CD14-positive monocyte (primary cell): ENCODE data around the gene C4orf51. TPM values are rescaled to one million over a fixed set of nuclear protein-coding genes. Genes with fewer than 3 reads are reported as not detected.

Experiments used
- DNase-seq, 3 donors: peaks; one replicate each; pipeline ENCODE4 v3.0.0-alpha.2; 2011 to 2022
- H2AFZ ChIP-seq: 2 replicates; pipeline ENCODE4 v1.6.0; 2012; ENCODE audit warnings: mild to moderate bottlenecking, low read depth, low read length, inconsistent platforms; ENCODE audit not compliant: insufficient read depth, poor library complexity, severe bottlenecking
- H3K27ac ChIP-seq, 2 donors: 1 replicate in 1 of 2; 2 replicates in 1 of 2; pipeline ENCODE4 v1.5.1; 2012 to 2013; ENCODE audit warnings: low read length in 2 of 2, control low read depth in 1 of 2, inconsistent platforms in 1 of 2, low read depth in 1 of 2, mild to moderate bottlenecking in 1 of 2
- H3K27me3 ChIP-seq, 2 donors: one replicate each; pipeline versions ENCODE4 v1.6.0 to v1.6.1; 2011 to 2013; ENCODE audit warnings: low read length in 2 of 2; ENCODE audit not compliant: control insufficient read depth in 2 of 2, insufficient read depth in 2 of 2
- H3K36me3 ChIP-seq, 2 donors: replicated peaks in 1 of 2; 1 replicate in 1 of 2; 2 replicates in 1 of 2; pipeline versions ENCODE4 v1.5.1 to v1.6.1; 2012 to 2013; ENCODE audit warnings: low read length in 2 of 2, control low read depth in 1 of 2, inconsistent platforms in 1 of 2, mild to moderate bottlenecking in 1 of 2; ENCODE audit not compliant: insufficient read depth in 2 of 2, control insufficient read depth in 1 of 2
- H3K4me1 ChIP-seq, 2 donors: 1 replicate in 1 of 2; 2 replicates in 1 of 2; pipeline versions ENCODE4 v1.5.1 to v1.6.1; 2012 to 2013; ENCODE audit warnings: low read length in 2 of 2, control low read depth in 1 of 2, inconsistent platforms in 1 of 2, mild to moderate bottlenecking in 1 of 2, moderate library complexity in 1 of 2; ENCODE audit not compliant: insufficient read depth in 2 of 2, control insufficient read depth in 1 of 2
- H3K4me2 ChIP-seq: replicated peaks from 2 replicates; pipeline ENCODE3; 2012; ENCODE audit warnings: low read length, moderate library complexity, mild to moderate bottlenecking; ENCODE audit not compliant: poor library complexity, severe bottlenecking; ENCODE audit errors: extremely low read depth
- H3K4me3 ChIP-seq, 3 experiments: fragments of 200-600 bp in 1 of 3; sonication (generic) in 1 of 3; replicated peaks in 1 of 3; 1 replicate in 2 of 3; 2 replicates in 1 of 3; pipeline ENCODE4 v1.5.1; 2011 to 2013; ENCODE audit warnings: low read length in 3 of 3, mild to moderate bottlenecking in 3 of 3, control low read depth in 2 of 3, low read depth in 2 of 3, inconsistent platforms in 1 of 3, moderate library complexity in 1 of 3
- H3K79me2 ChIP-seq: 2 replicates; pipeline ENCODE4 v1.6.0; 2012; ENCODE audit warnings: mild to moderate bottlenecking, control low read depth, inconsistent platforms, low read length, moderate library complexity; ENCODE audit not compliant: insufficient read depth
- H3K9ac ChIP-seq: 2 replicates; pipeline ENCODE4 v1.6.0; 2017; ENCODE audit warnings: low read length, mild to moderate bottlenecking; ENCODE audit not compliant: insufficient read depth, poor library complexity, severe bottlenecking
- H3K9me3 ChIP-seq, 2 donors: replicated peaks in 1 of 2; 1 replicate in 1 of 2; 2 replicates in 1 of 2; pipeline versions ENCODE4 v1.5.1 to v1.6.1; 2012 to 2013; ENCODE audit warnings: low read length in 2 of 2, control low read depth in 1 of 2; ENCODE audit not compliant: control insufficient read depth in 1 of 2, insufficient read depth in 1 of 2
- H4K20me1 ChIP-seq: 2 replicates; pipeline ENCODE4 v1.6.0; 2012; ENCODE audit warnings: mild to moderate bottlenecking, low read length, control low read depth, moderate library complexity; ENCODE audit not compliant: insufficient read depth
- H3K27ac Mint-ChIP-seq, 7 donors: one replicate each; pipeline ENCODE4 v1.8.0; 2020; ENCODE audit warnings: mild to moderate bottlenecking in 7 of 7, mixed read lengths in 7 of 7, moderate library complexity in 6 of 7, inconsistent platforms in 2 of 7
- H3K27me3 Mint-ChIP-seq, 3 donors: one replicate each; pipeline ENCODE4 v1.8.0; 2021 to 2022; ENCODE audit warnings: low read depth in 3 of 3, mild to moderate bottlenecking in 3 of 3, mixed read lengths in 3 of 3, moderate library complexity in 3 of 3, inconsistent platforms in 1 of 3
- H3K36me3 Mint-ChIP-seq, 2 donors: one replicate each; pipeline ENCODE4 v1.8.0; 2020; ENCODE audit warnings: mixed read lengths in 2 of 2, inconsistent platforms in 1 of 2, mild to moderate bottlenecking in 1 of 2
- H3K4me1 Mint-ChIP-seq: one replicate; pipeline ENCODE4 v1.8.0; 2020; ENCODE audit warnings: mild to moderate bottlenecking, mixed read lengths
- H3K4me3 Mint-ChIP-seq, 2 donors: one replicate each; pipeline ENCODE4 v1.8.0; 2020; ENCODE audit warnings: mild to moderate bottlenecking in 2 of 2, mixed read lengths in 2 of 2, moderate library complexity in 1 of 2
- H3K9me3 Mint-ChIP-seq, 7 donors: one replicate each; pipeline ENCODE4 v1.8.0; 2020 to 2022; ENCODE audit warnings: mixed read lengths in 7 of 7, mild to moderate bottlenecking in 6 of 7, moderate library complexity in 6 of 7, inconsistent platforms in 2 of 7
- CTCF ChIP-seq: fragments of 200-600 bp; IDR thresholded peaks from one replicate; pipeline ENCODE4 v1.8.0; 2022; ENCODE audit warnings: antibody characterized with exemption, mild to moderate bottlenecking
- WGBS: methylation state at CpG from one replicate; pipeline ENCODE4 v1.1.5; 2013; ENCODE audit warnings: missing lambda C conversion rate; ENCODE audit not compliant: insufficient coverage; 5-methylcytosine and 5-hydroxymethylcytosine counted together
- intact Hi-C, 2 donors: fragments of 100-400 bp; cut with micrococcal nuclease; formaldehyde crosslinking; loops; one replicate each; pipeline versions ENCODE4 v1.15.0 to v1.15.1; 2023
- polyA plus RNA-seq, 3 donors: library from polyadenylated mRNA; depleted of rRNA in 1 of 3; unstranded in 2 of 3; stranded (reverse) in 1 of 3; fragments of 300-500 nt in 2 of 3; fragments of >200 nt in 1 of 3; fragmentation: Illumina TruSeq in 2 of 3; gene quantifications; 1 replicate in 2 of 3; 2 replicates in 1 of 3; pipeline ENCODE4 v1.2.3, GENCODE V29; 2012 to 2021

C4orf51 gene
- polyA plus RNA-seq, 3 donors = not detected

GRCh38 chr4:145663194-145663593, 16.8 kb upstream of the C4orf51 start:
- H3K27me3 ChIP-seq = no peaks in the 10 kb centered on the region
- no peak overlapping the region for H3K4me2 ChIP-seq
- peaks cover 15 to 17% of the 10 kb centered on the region in 2 donors for H3K36me3 Mint-ChIP-seq
- H3K27me3 Mint-ChIP-seq = no peaks in the 10 kb centered on the region
- no CpG with 5 or more reads among the region's 3 CpGs for WGBS
- no peak overlapping the region for H3K4me3 Mint-ChIP-seq
- H3K9me3 ChIP-seq = no peaks in the 10 kb centered on the region
- H3K27ac Mint-ChIP-seq = peak overlapping the region in 1 of 7 donors; percentile 35
- H3K79me2 ChIP-seq = no peaks in the 10 kb centered on the region
- no peak for TF ChIP-seq CTCF
- H4K20me1 ChIP-seq = no peaks in the 10 kb centered on the region
- no peak overlapping the region for H3K9ac ChIP-seq
- peaks cover 5 to 24% (median 13%) of the 10 kb centered on the region in 7 donors for H3K9me3 Mint-ChIP-seq
- no peaks in the 10 kb centered on the region for H3K4me1 ChIP-seq
- no peaks in the 10 kb centered on the region for H3K4me1 Mint-ChIP-seq
- no peak overlapping the region for H3K4me3 ChIP-seq
- H3K27ac ChIP-seq = no peak overlapping the region
- intact Hi-C loops = no loop called here
- H2AFZ ChIP-seq = no peak overlapping the region
- DNase-seq = no peak
- peaks cover 0 to 9% of the 10 kb centered on the region in 2 donors for H3K36me3 ChIP-seq

GRCh38 chr4:145665773-145666172, 14.2 kb upstream of the C4orf51 start:
- TF ChIP-seq CTCF = no peak
- no peak overlapping the region for H3K9ac ChIP-seq
- H3K9me3 ChIP-seq = no peaks in the 10 kb centered on the region
- no peak overlapping the region for H2AFZ ChIP-seq
- H3K27ac ChIP-seq = no peak overlapping the region
- H3K4me1 ChIP-seq = no peaks in the 10 kb centered on the region
- Mint-ChIP-seq H3K4me3 (no peak overlapping the region), H3K9me3 (peaks cover 3 to 18% (median 10%) of the 10 kb centered on the region in 7 donors), H3K27ac (no peak overlapping the region), H3K36me3 (peaks cover 2 to 5% of the 10 kb centered on the region in 2 donors), H3K4me1 (no peaks in the 10 kb centered on the region), H3K27me3 (no peaks in the 10 kb centered on the region)
- 83% methylated on average over 1 of the region's 1 CpG for WGBS
- H3K4me2 ChIP-seq = no peak overlapping the region
- no peaks in the 10 kb centered on the region for H3K36me3 ChIP-seq
- no peaks in the 10 kb centered on the region for H3K27me3 ChIP-seq
- H3K4me3 ChIP-seq = no peak overlapping the region
- DNase-seq = no peak
- no peaks in the 10 kb centered on the region for H3K79me2 ChIP-seq
- intact Hi-C loops = no loop called here
- no peaks in the 10 kb centered on the region for H4K20me1 ChIP-seq
